Right renal pelvis (tissue), 4 donors: ENCODE measurements around the gene ZNF385A. TPM values are rescaled to one million over a fixed set of nuclear protein-coding genes. Genes with fewer than 3 reads are reported as not detected.
"Not testable (repeated sequence)": the region's sequence is repeated elsewhere in the genome, so short reads cannot be mapped to it uniquely, and the experiment has no call there.

ENCODE experiments used
- DNase-seq, 4 donors: peaks; one replicate each; pipeline ENCODE4 v3.0.0-alpha.2; 2013; ENCODE audit warnings: low read depth in 4 of 4, low spot score in 3 of 4, missing footprints in 1 of 4
- polyA plus RNA-seq, 4 donors: library from polyadenylated mRNA; unstranded; fragments of 120-200 nt; gene quantifications; one replicate each; pipeline ENCODE4 v1.2.1, GENCODE V29; 2013; ENCODE audit not compliant: insufficient read length in 4 of 4

The ZNF385A gene
- polyA plus RNA-seq, 4 donors = 11.7 to 15.7 (median 12.9) TPM

GRCh38 chr12:54337280-54337842 lies 47.2 kb downstream of the ZNF385A start:
- no peak for DNase-seq

- DNase-seq = no peak
Measured at GRCh38 chr12:54333420-54334034, 51.0 kb downstream of the ZNF385A start.

- DNase-seq = no peak
Measured at GRCh38 chr12:54331461-54331860, 53.1 kb downstream of the ZNF385A start.

GRCh38 chr12:54330442-54330841 lies 54.1 kb downstream of the ZNF385A start:
- DNase-seq = no peak

GRCh38 chr12:54329759-54330158 lies 54.8 kb downstream of the ZNF385A start:
- DNase-seq = no peak

- DNase-seq = no peak
Measured at GRCh38 chr12:54328595-54329337, 55.8 kb downstream of the ZNF385A start.

GRCh38 chr12:54325442-54326109 lies 59.0 kb downstream of the ZNF385A start:
- DNase-seq = not testable (repeated sequence)

- peak; percentile 91 to 99 (median 98) for DNase-seq
Measured at GRCh38 chr12:54324617-54325441, 59.7 kb downstream of the ZNF385A start, which contains the start of gene COPZ1. Gene COPZ1 (plus strand): TSS chr12:54325131. CDS start chr12:54325164, 33 bp downstream.

- no peak for DNase-seq
Measured at GRCh38 chr12:54321363-54321762, 63.2 kb downstream of the ZNF385A start.

Other genes starting within 250 kb of the ZNF385A start
- 10 to 100 TPM; 30.7 to 36.1 (median 33.8) TPM for gene SMUG1, start 195.7 kb downstream of the ZNF385A start, polyA plus RNA-seq
- 100 to 1,000 TPM; 103 to 136 (median 126) TPM for gene CBX5, start 104.6 kb downstream of the ZNF385A start, polyA plus RNA-seq
- gene HNRNPA1, start 104.0 kb downstream of the ZNF385A start, polyA plus RNA-seq = 1,000 to 10,000 TPM; 3,341 to 3,757 (median 3,663) TPM
- 1 to 10 TPM; 2.0 to 4.8 (median 2.4) TPM for gene NFE2, start 83.7 kb downstream of the ZNF385A start, polyA plus RNA-seq
- gene COPZ1, start 59.6 kb downstream of the ZNF385A start, polyA plus RNA-seq = 100 to 1,000 TPM; 214 to 236 (median 220) TPM
- under 1 TPM in 3 of 4 donors, not detected in 1; 0.10 to 0.22 (median 0.17) TPM for gene GPR84, start 20.2 kb downstream of the ZNF385A start, polyA plus RNA-seq
- gene ITGA5, start 34.5 kb upstream of the ZNF385A start, polyA plus RNA-seq = 10 to 100 TPM; 39.2 to 50.6 (median 44.7) TPM
- under 1 TPM in 1 of 4 donors, not detected in 3; 0.04 TPM for gene GTSF1, start 88.9 kb upstream of the ZNF385A start, polyA plus RNA-seq
- 1 to 10 TPM; 3.4 to 4.0 (median 3.6) TPM for gene NCKAP1L, start 113.0 kb upstream of the ZNF385A start, polyA plus RNA-seq
- 1 to 10 TPM; 8.0 to 9.5 (median 8.8) TPM for gene PDE1B, start 164.9 kb upstream of the ZNF385A start, polyA plus RNA-seq
- gene PPP1R1A, start 203.9 kb upstream of the ZNF385A start, polyA plus RNA-seq = 10 to 100 TPM; 52.2 to 64.5 (median 60.9) TPM